Fibroblast of skin of right quadriceps (primary cell): ENCODE data around the gene ECEL1.
"Not testable (repeated sequence)": the region's sequence is repeated elsewhere in the genome, so short reads cannot be mapped to it uniquely, and the experiment has no call there.

ENCODE experiments used
- DNase-seq: peaks from one replicate; pipeline ENCODE4 v3.0.0-alpha.2; 2013

Gene ECEL1

DNA sequence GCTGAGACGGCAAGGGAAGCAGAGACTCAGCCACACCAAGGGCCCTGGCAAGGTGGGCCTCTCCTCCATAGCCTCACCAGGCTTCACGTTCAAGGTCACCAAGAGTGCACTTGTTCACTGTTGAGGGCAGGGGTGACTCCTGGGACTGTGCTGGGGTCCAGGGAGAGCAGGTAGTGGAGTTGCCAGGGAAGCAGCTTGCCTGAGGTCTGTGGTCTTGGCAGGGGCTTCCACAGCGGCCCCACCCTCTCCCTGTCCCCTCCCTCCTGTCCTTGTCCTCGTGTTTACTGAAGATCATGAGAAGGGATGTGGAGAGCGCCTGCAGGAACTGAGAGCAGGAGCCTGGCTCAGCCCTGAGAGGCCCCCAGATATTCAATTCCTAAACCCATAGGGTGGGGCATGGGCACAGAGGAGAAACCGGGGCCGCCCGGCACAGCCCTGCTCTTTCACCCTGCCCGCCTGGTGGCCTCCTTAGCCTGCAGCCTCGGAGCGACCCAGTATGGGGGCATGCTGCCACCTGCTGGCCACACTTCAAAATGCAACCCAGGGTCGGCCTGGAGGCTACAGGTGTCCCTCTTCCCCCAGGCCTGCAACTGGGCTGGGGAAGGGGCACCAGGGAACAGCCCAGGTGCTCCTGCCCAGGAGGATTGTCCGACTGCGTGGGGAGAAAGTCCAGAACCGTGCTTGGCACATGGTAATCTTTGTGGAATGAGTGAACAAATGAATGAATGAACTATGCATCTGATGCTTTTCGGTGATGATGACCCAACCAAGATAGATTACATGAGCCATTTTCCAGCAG, 47.2 kb downstream of the ECEL1 start:
- DNase-seq: peak; percentile 44

DNA sequence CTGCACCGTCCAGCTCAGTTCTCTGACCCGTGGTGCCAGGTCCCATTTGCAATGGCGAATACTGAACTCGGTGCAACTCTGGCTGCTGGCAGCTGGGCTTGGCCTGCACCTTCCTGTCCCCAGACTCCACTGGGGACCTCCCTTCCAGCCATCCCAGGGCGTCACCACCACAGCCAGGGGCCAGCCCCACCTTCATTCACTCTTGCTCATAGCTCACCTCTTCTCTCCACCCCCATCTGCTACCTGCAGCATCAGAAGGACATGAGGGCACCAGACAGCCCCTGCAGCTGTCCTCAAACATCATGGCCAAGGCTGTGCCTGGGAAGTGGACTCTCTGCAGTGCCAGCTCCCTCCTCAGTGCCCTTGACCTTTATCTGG, 47.9 kb downstream of the ECEL1 start:
- no peak for DNase-seq

DNA sequence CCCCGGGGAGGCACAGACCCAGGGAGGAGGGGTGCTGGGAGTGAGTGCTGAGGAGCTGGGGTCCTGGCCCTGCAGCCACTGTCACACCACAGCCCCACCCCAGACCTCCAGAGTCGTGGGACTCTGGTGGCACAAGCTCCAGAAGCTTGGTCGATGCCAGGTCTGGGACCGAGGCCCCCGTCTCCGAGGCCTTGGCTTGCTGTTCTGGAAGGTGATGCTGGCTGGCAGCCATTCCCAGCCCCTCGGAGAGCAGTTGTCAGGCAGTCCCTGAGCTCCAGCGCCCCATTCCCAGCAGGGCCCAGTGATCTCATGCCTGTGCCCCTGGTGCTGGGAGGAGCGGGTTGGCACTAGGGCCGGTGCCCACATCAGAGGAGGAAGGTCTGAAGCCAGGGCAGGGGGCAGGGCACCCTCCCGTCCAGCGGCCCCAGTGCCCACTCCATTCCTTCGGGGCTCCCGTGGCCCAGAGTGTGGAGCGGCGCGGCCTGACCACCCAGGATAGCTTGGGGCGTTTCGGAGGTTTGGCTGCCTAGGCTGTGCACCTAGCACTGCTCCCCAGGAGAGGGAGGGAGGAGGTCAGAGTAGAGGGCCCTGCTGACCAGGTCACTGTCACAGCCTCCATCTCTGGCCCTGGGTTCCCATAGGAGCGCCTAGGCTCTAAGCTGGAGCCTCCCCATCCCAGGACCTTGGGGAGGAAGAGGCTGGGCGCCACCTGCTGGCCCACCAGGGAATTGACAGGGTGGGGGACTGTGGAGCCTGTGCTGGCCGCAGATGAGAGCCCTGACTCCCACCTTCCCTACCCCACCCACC, 48.5 kb downstream of the ECEL1 start:
- peak; percentile 11 for DNase-seq

DNA sequence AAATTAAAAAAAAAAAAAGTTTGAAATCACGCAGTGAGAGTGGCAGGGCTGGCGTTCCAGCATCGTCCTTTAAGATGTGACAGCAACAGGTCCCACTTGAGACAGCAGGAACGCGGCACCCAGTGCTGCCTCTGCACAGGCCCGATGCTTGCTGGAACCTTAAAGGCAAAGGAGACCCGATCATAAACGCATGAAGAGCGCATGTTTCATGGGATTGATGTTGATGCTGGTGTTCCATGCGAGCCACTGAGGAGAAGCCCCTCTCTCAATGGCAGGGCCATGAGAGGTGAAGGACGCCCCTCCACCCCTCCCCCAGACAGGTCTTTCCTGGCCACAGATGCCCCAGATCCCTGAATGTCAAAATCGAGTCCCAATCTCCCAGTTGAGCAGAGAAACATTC, 49.5 kb downstream of the ECEL1 start:
- no peak for DNase-seq

GRCh38 chr2:232437195-232437571, 50.5 kb downstream of the ECEL1 start:
- no peak for DNase-seq

- no peak for DNase-seq
These were observed 51.0 kb downstream of the ECEL1 start for GRCh38 chr2:232436381-232437194.

GRCh38 chr2:232435805-232436204, 51.8 kb downstream of the ECEL1 start:
- no peak for DNase-seq

DNA sequence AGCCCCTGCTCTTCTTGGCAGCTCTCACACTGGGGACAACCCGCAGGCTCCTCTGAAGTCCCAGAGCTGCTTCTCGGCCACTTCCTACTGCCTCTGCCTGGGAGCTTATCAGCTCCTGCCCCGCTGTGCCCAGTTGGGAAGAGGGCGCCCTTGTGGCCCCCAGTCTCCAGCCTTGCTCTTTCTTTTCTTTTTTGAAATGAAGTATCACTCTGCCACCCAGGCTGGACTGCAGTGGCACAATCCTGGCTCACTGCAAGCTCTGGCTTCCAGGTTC, 52.3 kb downstream of the ECEL1 start:
- no peak for DNase-seq

DNA sequence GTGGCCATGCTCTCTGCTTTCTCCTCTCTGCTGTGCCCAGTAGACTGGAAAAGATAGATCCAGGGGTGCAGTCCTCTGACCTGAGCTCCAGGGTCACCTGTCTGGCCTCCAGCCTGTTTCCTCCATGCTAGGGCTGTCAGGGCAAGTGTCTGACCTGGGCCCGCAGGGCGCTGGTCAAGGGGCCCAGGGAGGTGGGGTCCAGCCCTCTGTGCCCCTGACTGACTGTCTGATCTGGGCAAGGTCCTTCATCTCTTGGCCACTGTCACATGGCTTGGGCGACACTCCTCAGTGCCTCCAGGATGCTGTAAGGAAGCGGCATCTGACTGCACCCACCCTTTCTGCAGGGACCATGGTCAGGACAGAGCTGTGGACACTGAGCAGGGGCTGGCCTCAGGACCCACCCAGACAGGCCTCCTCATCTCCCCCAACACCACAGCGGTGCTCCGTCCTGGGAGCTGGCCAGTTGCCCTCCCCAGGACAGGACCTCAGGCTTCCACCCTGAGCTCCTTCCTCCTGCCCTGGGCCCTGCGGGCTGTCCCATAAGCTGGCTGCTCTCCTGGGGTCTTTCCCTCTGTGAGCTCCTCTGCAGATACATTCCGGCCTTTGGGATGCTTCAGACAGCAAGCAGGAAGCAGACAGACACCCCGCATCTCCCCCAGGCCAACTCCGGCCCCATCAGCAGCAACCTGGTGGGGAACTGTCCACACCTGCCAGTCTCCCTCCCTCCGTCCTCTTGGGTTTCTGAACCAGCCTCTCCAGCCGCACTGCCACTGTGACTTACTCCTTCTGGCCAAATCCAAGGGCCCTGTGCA, 52.9 kb downstream of the ECEL1 start:
- no peak for DNase-seq

DNA sequence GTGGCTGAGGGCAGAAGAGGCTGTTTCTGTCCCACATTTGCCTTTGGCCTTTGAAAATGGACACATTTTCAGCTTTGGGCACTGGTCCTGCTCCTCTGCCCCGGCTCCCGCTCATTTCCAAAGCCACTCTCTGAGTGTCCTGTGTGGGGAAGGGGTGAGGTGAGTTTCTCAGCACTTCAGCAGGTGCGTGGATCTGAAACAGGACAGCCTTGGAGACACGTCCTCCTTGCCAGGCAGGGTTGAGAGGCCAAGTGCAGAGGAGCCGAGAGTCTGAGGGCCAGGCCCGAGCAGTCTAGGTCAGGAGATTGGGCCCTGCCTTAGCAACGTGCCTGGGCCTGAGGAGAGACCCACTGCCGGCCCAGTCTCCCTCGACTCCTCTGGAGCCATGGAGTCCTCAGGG, 53.5 kb downstream of the ECEL1 start:
- DNase-seq: no peak

DNA sequence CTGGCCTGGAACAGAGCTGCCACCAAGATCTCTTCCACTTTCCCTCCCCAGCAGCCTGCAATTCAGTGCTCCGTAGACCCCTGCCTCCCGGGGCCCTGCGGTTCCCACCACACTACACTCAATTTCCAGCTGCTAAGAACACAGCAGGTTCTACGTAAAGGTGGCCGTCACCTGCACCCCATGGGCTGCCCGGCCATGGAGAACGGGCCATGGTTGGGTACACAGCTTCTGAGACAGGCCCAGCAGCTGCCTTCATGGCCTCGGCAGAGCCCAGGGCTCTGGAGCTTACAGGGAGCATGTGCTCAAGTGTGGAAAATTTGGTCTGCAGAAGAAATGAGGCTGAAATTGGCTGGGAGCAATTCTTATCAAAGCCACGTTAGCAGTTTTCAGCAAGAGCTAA, 54.0 kb downstream of the ECEL1 start:
- not testable (repeated sequence) for DNase-seq

GRCh38 chr2:232432598-232433184, 54.9 kb downstream of the ECEL1 start:
- no peak for DNase-seq

GRCh38 chr2:232431705-232432590, 55.7 kb downstream of the ECEL1 start:
- DNase-seq: no peak
